Upper lobe of left lung (tissue), 6 donors: Measurements from ENCODE around the gene EDNRB. TPM values are rescaled to one million over a fixed set of nuclear protein-coding genes. Genes with fewer than 3 reads are reported as not detected.

ENCODE experiments used
- ATAC-seq, 2 donors: fragments of 200-7000 bp; cut with Tn5 transposase; one replicate each; pipeline ENCODE4 v1.9.1; 2022; ENCODE audit warnings: mild to moderate bottlenecking in 2 of 2, moderate library complexity in 2 of 2; ENCODE audit not compliant: low FRiP score in 2 of 2
- DNase-seq, 2 donors: peaks; one replicate each; pipeline ENCODE4 v3.0.0-alpha.2; 2019 to 2020
- H3K27ac ChIP-seq, 4 donors: fragments of 200-600 bp; sonication (generic); one replicate each; pipeline ENCODE4 v1.5.1; 2016 to 2019
- H3K27me3 ChIP-seq, 4 donors: fragments of 200-600 bp; sonication (generic); one replicate each; pipeline ENCODE4 v1.5.1; 2017 to 2019
- H3K36me3 ChIP-seq, 4 donors: fragments of 200-600 bp; sonication (generic); one replicate each; pipeline ENCODE4 v1.5.1; 2016 to 2019
- H3K4me1 ChIP-seq, 4 donors: fragments of 200-600 bp; sonication (generic); one replicate each; pipeline ENCODE4 v1.5.1; 2018 to 2019
- H3K4me3 ChIP-seq, 4 donors: fragments of 200-600 bp; sonication (generic); one replicate each; pipeline ENCODE4 v1.5.1; 2017 to 2019; ENCODE audit warnings: mild to moderate bottlenecking in 2 of 4, moderate library complexity in 1 of 4
- H3K9me3 ChIP-seq, 4 donors: fragments of 200-600 bp; sonication (generic); one replicate each; pipeline ENCODE4 v1.5.1; 2018 to 2019
- EP300 ChIP-seq, 4 donors: sonication (generic); formaldehyde crosslinking; IDR thresholded peaks; one replicate each; pipeline ENCODE4 v1.5.1; 2017; ENCODE audit warnings: antibody characterized with exemption in 4 of 4, control low read depth in 2 of 4
- POLR2A ChIP-seq, 4 donors: fragments of 450-650 bp; IDR thresholded peaks; one replicate each; pipeline ENCODE4 v1.5.1; 2016 to 2017; ENCODE audit warnings: antibody characterized with exemption in 4 of 4, mild to moderate bottlenecking in 2 of 4
- POLR2AphosphoS5 ChIP-seq, 2 donors: sonication (generic); formaldehyde crosslinking; IDR thresholded peaks; one replicate each; pipeline ENCODE4 v1.5.1; 2017; ENCODE audit warnings: antibody characterized with exemption in 2 of 2
- WGBS, 2 donors: methylation state at CpG; one replicate each; pipeline ENCODE4 v1.1.5; 2017 to 2018; 5-methylcytosine and 5-hydroxymethylcytosine counted together
- total RNA-seq, 6 donors: library from RNA; depleted of rRNA in 4 of 6; stranded (reverse); fragments of >200 nt in 4 of 6; gene quantifications; one replicate each; pipeline versions ENCODE4 v1.1.0 to v1.2.1, GENCODE V29; 2016 to 2021
- TF ChIP-seq, protein P1 (sequence below), 6 experiments: fragments of 450-650 bp in 4 of 6; fragments of 200-600 bp in 2 of 6; sonication (generic) in 2 of 6; IDR thresholded peaks; one replicate each; pipeline ENCODE4 v1.5.1; 2016 to 2019; ENCODE audit warnings: antibody characterized with exemption in 6 of 6
- donor health status: DM: no; HTN: no; CAD: no; lungs with moderate emphysema.
- donor health status: DM: no; HTN: yes; CAD: no; lungs with severe emphysema.

EDNRB gene
- total RNA-seq, 6 donors from 2014 or later: 28.5 to 146 (median 52.4) TPM

GRCh38 chr13:77863144-77863543 lies 55.5 kb downstream of the EDNRB start:
- H3K4me3 ChIP-seq: no peak overlapping the region
- DNase-seq: no peak
- 52 to 53% methylated on average over 3 of the region's 3 CpGs for WGBS, 2 donors
- H3K27ac ChIP-seq: no peak overlapping the region
- peaks cover 0 to 16% (median 9%) of the 10 kb centered on the region in 4 donors for H3K4me1 ChIP-seq
- TF ChIP-seq POLR2A (IDR thresholded peaks at IDR 0.05): no peak
- TF ChIP-seq EP300 (IDR thresholded peaks at IDR 0.05): no peak
- TF ChIP-seq, protein P1, sequence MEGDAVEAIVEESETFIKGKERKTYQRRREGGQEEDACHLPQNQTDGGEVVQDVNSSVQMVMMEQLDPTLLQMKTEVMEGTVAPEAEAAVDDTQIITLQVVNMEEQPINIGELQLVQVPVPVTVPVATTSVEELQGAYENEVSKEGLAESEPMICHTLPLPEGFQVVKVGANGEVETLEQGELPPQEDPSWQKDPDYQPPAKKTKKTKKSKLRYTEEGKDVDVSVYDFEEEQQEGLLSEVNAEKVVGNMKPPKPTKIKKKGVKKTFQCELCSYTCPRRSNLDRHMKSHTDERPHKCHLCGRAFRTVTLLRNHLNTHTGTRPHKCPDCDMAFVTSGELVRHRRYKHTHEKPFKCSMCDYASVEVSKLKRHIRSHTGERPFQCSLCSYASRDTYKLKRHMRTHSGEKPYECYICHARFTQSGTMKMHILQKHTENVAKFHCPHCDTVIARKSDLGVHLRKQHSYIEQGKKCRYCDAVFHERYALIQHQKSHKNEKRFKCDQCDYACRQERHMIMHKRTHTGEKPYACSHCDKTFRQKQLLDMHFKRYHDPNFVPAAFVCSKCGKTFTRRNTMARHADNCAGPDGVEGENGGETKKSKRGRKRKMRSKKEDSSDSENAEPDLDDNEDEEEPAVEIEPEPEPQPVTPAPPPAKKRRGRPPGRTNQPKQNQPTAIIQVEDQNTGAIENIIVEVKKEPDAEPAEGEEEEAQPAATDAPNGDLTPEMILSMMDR (IDR thresholded peaks at IDR 0.05): no peak
- no peak for TF ChIP-seq POLR2AphosphoS5 (IDR thresholded peaks at IDR 0.05)
- no peaks in the 10 kb centered on the region for H3K9me3 ChIP-seq
- no peak for ATAC-seq
- no peaks in the 10 kb centered on the region for H3K27me3 ChIP-seq
- no peaks in the 10 kb centered on the region for H3K36me3 ChIP-seq

GRCh38 chr13:77861741-77862140 lies 56.9 kb downstream of the EDNRB start:
- Histone ChIP-seq H3K36me3 (no peaks in the 10 kb centered on the region), H3K4me1 (peaks cover 0 to 16% (median 9%) of the 10 kb centered on the region in 4 donors), H3K9me3 (no peaks in the 10 kb centered on the region), H3K27ac (peak overlapping the region in 2 of 4 donors; percentile 6 to 57), H3K4me3 (no peak overlapping the region), H3K27me3 (no peaks in the 10 kb centered on the region)
- no peak for ATAC-seq
- 36 to 46% methylated on average over 3 of the region's 3 CpGs for WGBS, 2 donors
- no peak for DNase-seq
- TF ChIP-seq EP300 (IDR thresholded peaks at IDR 0.05) (no peak), POLR2A (IDR thresholded peaks at IDR 0.05) (no peak), POLR2AphosphoS5 (IDR thresholded peaks at IDR 0.05) (no peak)
- TF ChIP-seq, protein P1 (IDR thresholded peaks at IDR 0.05): no peak

GRCh38 chr13:77860507-77860981 lies 58.1 kb downstream of the EDNRB start:
- H3K4me1 ChIP-seq: peaks cover 0 to 16% (median 9%) of the 10 kb centered on the region in 4 donors
- H3K36me3 ChIP-seq: no peaks in the 10 kb centered on the region
- H3K9me3 ChIP-seq: no peaks in the 10 kb centered on the region
- peak overlapping the region; percentile 28 to 63 (median 44) for H3K27ac ChIP-seq
- WGBS, 2 donors: 42 to 53% methylated on average over 1 of the region's 1 CpG
- no peak overlapping the region for H3K4me3 ChIP-seq
- peak in 1 of 2 donors; percentile 53 for ATAC-seq
- DNase-seq: no peak
- no peaks in the 10 kb centered on the region for H3K27me3 ChIP-seq
- TF ChIP-seq POLR2A (IDR thresholded peaks at IDR 0.05): no peak
- TF ChIP-seq POLR2AphosphoS5 (IDR thresholded peaks at IDR 0.05): peak in 1 of 2 donors; percentile 18
- TF ChIP-seq EP300 (IDR thresholded peaks at IDR 0.05): no peak

GRCh38 chr13:77859450-77859849 lies 59.2 kb downstream of the EDNRB start:
- peaks cover 0 to 16% (median 9%) of the 10 kb centered on the region in 4 donors for H3K4me1 ChIP-seq
- no peaks in the 10 kb centered on the region for H3K36me3 ChIP-seq
- no peak for DNase-seq
- peak in 1 of 2 donors; percentile 32 for ATAC-seq
- no peak for TF ChIP-seq POLR2AphosphoS5 (IDR thresholded peaks at IDR 0.05)
- TF ChIP-seq, protein P1 (IDR thresholded peaks at IDR 0.05): no peak
- no peak for TF ChIP-seq POLR2A (IDR thresholded peaks at IDR 0.05)
- no peak for TF ChIP-seq EP300 (IDR thresholded peaks at IDR 0.05)
- H3K4me3 ChIP-seq: no peak overlapping the region
- no peaks in the 10 kb centered on the region for H3K27me3 ChIP-seq
- 79 to 83% methylated on average over 8 of the region's 8 CpGs for WGBS, 2 donors
- H3K27ac ChIP-seq: peak overlapping the region in 3 of 4 donors; percentile 19 to 63 (median 30)
- H3K9me3 ChIP-seq: no peaks in the 10 kb centered on the region

GRCh38 chr13:77857531-77858209 lies 61.0 kb downstream of the EDNRB start:
- TF ChIP-seq, protein P1 (IDR thresholded peaks at IDR 0.05): no peak
- TF ChIP-seq EP300 (IDR thresholded peaks at IDR 0.05) (no peak), POLR2A (IDR thresholded peaks at IDR 0.05) (no peak), POLR2AphosphoS5 (IDR thresholded peaks at IDR 0.05) (no peak)
- no peak overlapping the region for H3K27ac ChIP-seq
- ATAC-seq: no peak

More at GRCh38 chr13:77857531-77858209, 61.0 kb downstream of the EDNRB start:
- no peaks in the 10 kb centered on the region for H3K27me3 ChIP-seq
- peaks cover 0 to 16% (median 9%) of the 10 kb centered on the region in 4 donors for H3K4me1 ChIP-seq
- no peaks in the 10 kb centered on the region for H3K9me3 ChIP-seq
- H3K4me3 ChIP-seq: no peak overlapping the region
- H3K36me3 ChIP-seq: no peaks in the 10 kb centered on the region
- no peak for DNase-seq
